GM23248 (cell line): ENCODE measurements around the gene DUSP5. TPM values are rescaled to one million over a fixed set of nuclear protein-coding genes. Genes with fewer than 3 reads are reported as not detected.

Experiments
- DNase-seq: peaks from one replicate; pipeline ENCODE4 v3.0.0-alpha.2; 2015
- H2AFZ ChIP-seq: fragments of 200-600 bp; sonication (generic); 2 replicates; pipeline ENCODE4 v1.6.1; 2016; ENCODE audit warnings: antibody characterized with exemption
- H3F3A ChIP-seq: fragments of 200-600 bp; sonication (generic); 2 replicates; pipeline ENCODE4 v1.6.1; 2016; ENCODE audit warnings: mild to moderate bottlenecking, antibody characterized with exemption, mixed run types; ENCODE audit not compliant: insufficient read depth
- H3K27ac ChIP-seq: fragments of 200-600 bp; sonication (generic); 2 replicates; pipeline ENCODE4 v1.5.1; 2016; ENCODE audit warnings: mild to moderate bottlenecking
- H3K27me3 ChIP-seq: fragments of 200-600 bp; sonication (generic); replicated peaks from 2 replicates; pipeline ENCODE4 v1.6.1; 2016; ENCODE audit warnings: mild to moderate bottlenecking; ENCODE audit not compliant: insufficient read depth
- H3K36me3 ChIP-seq: fragments of 200-600 bp; sonication (generic); 2 replicates; pipeline ENCODE4 v1.6.1; 2016; ENCODE audit warnings: low read depth, mild to moderate bottlenecking
- H3K4me1 ChIP-seq: fragments of 200-600 bp; sonication (generic); 2 replicates; pipeline ENCODE4 v1.6.1; 2016; ENCODE audit warnings: mild to moderate bottlenecking; ENCODE audit not compliant: insufficient read depth
- H3K4me2 ChIP-seq: fragments of 200-600 bp; sonication (generic); one replicate; pipeline ENCODE4 v1.6.1; 2016; ENCODE audit warnings: mild to moderate bottlenecking; ENCODE audit not compliant: unreplicated experiment
- H3K4me3 ChIP-seq: fragments of 200-600 bp; sonication (generic); 2 replicates; pipeline ENCODE4 v1.5.1; 2016; ENCODE audit warnings: mild to moderate bottlenecking
- H3K79me2 ChIP-seq: fragments of 200-600 bp; sonication (generic); 2 replicates; pipeline ENCODE4 v1.6.1; 2016; ENCODE audit warnings: mild to moderate bottlenecking; ENCODE audit not compliant: insufficient read depth
- H3K9ac ChIP-seq: fragments of 200-600 bp; sonication (generic); 2 replicates; pipeline ENCODE4 v1.6.1; 2016; ENCODE audit warnings: mild to moderate bottlenecking
- H3K9me2 ChIP-seq: fragments of 200-600 bp; sonication (generic); 2 replicates; pipeline ENCODE4 v1.6.1; 2016; ENCODE audit warnings: mixed run types, mild to moderate bottlenecking, moderate library complexity; ENCODE audit not compliant: insufficient read depth
- H3K9me3 ChIP-seq: fragments of 200-600 bp; sonication (generic); one replicate; pipeline ENCODE4 v1.6.1; 2017; ENCODE audit warnings: low read depth
- H4K20me1 ChIP-seq: fragments of 200-600 bp; sonication (generic); 2 replicates; pipeline ENCODE4 v1.6.0; 2016; ENCODE audit not compliant: insufficient read depth
- EZH2 ChIP-seq: fragments of 200-600 bp; sonication (generic); IDR thresholded peaks from 2 replicates; pipeline ENCODE4 v1.6.1; 2018; ENCODE audit warnings: antibody characterized with exemption, mild to moderate bottlenecking; ENCODE audit not compliant: insufficient read depth, poor library complexity, severe bottlenecking
- EZH2phosphoT487 ChIP-seq: fragments of 200-600 bp; sonication (generic); IDR thresholded peaks from 2 replicates; pipeline ENCODE4 v1.6.1; 2018; ENCODE audit warnings: antibody characterized with exemption, moderate library complexity, mild to moderate bottlenecking, low read depth; ENCODE audit not compliant: insufficient read depth
- WGBS, 2 experiments: methylation state at CpG; one replicate each; pipeline ENCODE4 v1.1.6; 2015 to 2017; ENCODE audit warnings: low lambda C conversion rate in 2 of 2, low coverage in 1 of 2; ENCODE audit errors: missing lambda C conversion rate in 2 of 2; 5-methylcytosine and 5-hydroxymethylcytosine counted together
- in situ Hi-C: fragments of 300-500 bp; cut with MboI; formaldehyde crosslinking; loops from 2 replicates; pipeline ENCODE4 v1.15.0; 2020
- polyA plus RNA-seq: library from polyadenylated mRNA; unstranded; fragments of >200 nt; fragmentation: Nextera tagmentation; extraction: Ambion mirVana; gene quantifications from 2 replicates; pipeline ENCODE4 v1.2.1, GENCODE V29; 2016
- total RNA-seq: library from RNA; depleted of rRNA; stranded (reverse); fragments of >200 nt; shearing (Covaris generic); gene quantifications from 2 replicates; pipeline ENCODE4 v1.2.3, GENCODE V29; 2014

The DUSP5 gene
- total and polyA plus RNA-seq, 2 experiments from 2014 or later = 5.8 to 17.8 TPM

GRCh38 chr10:110486680-110487410 is 10.9 kb upstream of the DUSP5 start:
- Histone ChIP-seq H3K9ac (no peak overlapping the region), H3K4me1 (peaks cover 20% of the 10 kb centered on the region), H3K27ac (no peak overlapping the region), H3K36me3 (no peaks in the 10 kb centered on the region), H3K79me2 (no peaks in the 10 kb centered on the region), H3F3A (peaks cover 10% of the 10 kb centered on the region), H2AFZ (no peak overlapping the region), H3K9me3 (no peaks in the 10 kb centered on the region), H3K4me2 (no peak overlapping the region), H3K27me3 (no peaks in the 10 kb centered on the region), H4K20me1 (no peaks in the 10 kb centered on the region), H3K4me3 (no peak overlapping the region), H3K9me2 (no peaks in the 10 kb centered on the region)
- WGBS, 2 experiments = 83 to 84% methylated on average over 11 of the region's 11 CpGs
- DNase-seq = no peak
- in situ Hi-C loops = no loop called here
- TF ChIP-seq EZH2phosphoT487 (no peak), EZH2 (no peak)

- H3K79me2 ChIP-seq = no peaks in the 10 kb centered on the region
- H4K20me1 ChIP-seq = no peaks in the 10 kb centered on the region
- peaks cover 19% of the 10 kb centered on the region for H3F3A ChIP-seq
- H3K36me3 ChIP-seq = no peaks in the 10 kb centered on the region
- H3K9me2 ChIP-seq = no peaks in the 10 kb centered on the region
- no peak overlapping the region for H3K4me2 ChIP-seq
- TF ChIP-seq EZH2 (no peak), EZH2phosphoT487 (no peak)
- H3K4me1 ChIP-seq = peaks cover 20% of the 10 kb centered on the region
- no peak for DNase-seq
- H3K9me3 ChIP-seq = no peaks in the 10 kb centered on the region
- WGBS, 2 experiments = 77 to 81% methylated on average over 6 of the region's 6 CpGs
- no peaks in the 10 kb centered on the region for H3K27me3 ChIP-seq
- no peak overlapping the region for H3K4me3 ChIP-seq
- in situ Hi-C loops = no loop called here
- H3K27ac ChIP-seq = no peak overlapping the region
- no peak overlapping the region for H2AFZ ChIP-seq
- H3K9ac ChIP-seq = no peak overlapping the region
Measured at GRCh38 chr10:110487411-110488331, 10.0 kb upstream of the DUSP5 start.

- Histone ChIP-seq H3K27ac (no peak overlapping the region), H3K4me2 (no peak overlapping the region), H3K9ac (no peak overlapping the region)
Measured at GRCh38 chr10:110488332-110488681, 9.4 kb upstream of the DUSP5 start.

GRCh38 chr10:110488940-110489339 is 8.8 kb upstream of the DUSP5 start:
- Histone ChIP-seq H2AFZ (no peak overlapping the region), H3K9me2 (no peaks in the 10 kb centered on the region), H3K9me3 (no peaks in the 10 kb centered on the region), H3F3A (peaks cover 28% of the 10 kb centered on the region), H3K79me2 (no peaks in the 10 kb centered on the region), H3K4me3 (no peak overlapping the region), H3K4me1 (peaks cover 20% of the 10 kb centered on the region), H3K9ac (no peak overlapping the region), H3K27me3 (no peaks in the 10 kb centered on the region), H4K20me1 (no peaks in the 10 kb centered on the region), H3K4me2 (no peak overlapping the region), H3K36me3 (no peaks in the 10 kb centered on the region), H3K27ac (no peak overlapping the region)
- DNase-seq = no peak
- in situ Hi-C loops = no loop called here
- TF ChIP-seq EZH2 (no peak), EZH2phosphoT487 (no peak)
- WGBS, 2 experiments = 84 to 91% methylated on average over 5 of the region's 5 CpGs

More at GRCh38 chr10:110488332-110488681, 9.4 kb upstream of the DUSP5 start:
- Histone ChIP-seq H3K4me3 (no peak overlapping the region), H3K36me3 (no peaks in the 10 kb centered on the region), H3F3A (peaks cover 22% of the 10 kb centered on the region), H3K27me3 (no peaks in the 10 kb centered on the region), H2AFZ (no peak overlapping the region), H4K20me1 (no peaks in the 10 kb centered on the region), H3K9me3 (no peaks in the 10 kb centered on the region), H3K4me1 (peaks cover 20% of the 10 kb centered on the region), H3K79me2 (no peaks in the 10 kb centered on the region), H3K9me2 (no peaks in the 10 kb centered on the region)
- peak; percentile 31 for DNase-seq
- TF ChIP-seq EZH2 (no peak), EZH2phosphoT487 (no peak)
- in situ Hi-C loops = no loop called here
- 37 to 50% methylated on average over 4 of the region's 4 CpGs for WGBS, 2 experiments
